HEK293T (cell line): Measurements from ENCODE around the gene PLA1A.
"Not testable (repeated sequence)": the region's sequence is repeated elsewhere in the genome, so short reads cannot be mapped to it uniquely, and the experiment has no call there.

Experiments
- CTCF ChIA-PET: fragments of 350-600 bp; formaldehyde crosslinking; extraction: SDS; loops from one replicate; lab custom pipeline; 2021; ENCODE audit warnings: antibody characterized with exemption, inconsistent platforms; lab: Yijun Ruan, JAX
- POLR2A ChIA-PET: fragments of 350-600 bp; formaldehyde crosslinking; extraction: SDS; loops from one replicate; lab custom pipeline; 2020; ENCODE audit warnings: antibody characterized with exemption, inconsistent platforms; lab: Yijun Ruan, JAX
- DNase-seq: peaks from one replicate; pipeline ENCODE4 v3.0.0; 2012; ENCODE audit warnings: mixed read lengths; ENCODE audit errors: extremely low spot score
- ARNT ChIP-seq: fragments of 450-650 bp; IDR thresholded peaks from 2 replicates; pipeline ENCODE4 v1.6.1; 2017; ENCODE audit warnings: mild to moderate bottlenecking
- BHLHE40 ChIP-seq: fragments of 450-650 bp; IDR thresholded peaks from 2 replicates; pipeline ENCODE4 v1.6.1; 2016; ENCODE audit warnings: mild to moderate bottlenecking, moderate library complexity, borderline replicate concordance
- CTBP1 ChIP-seq: fragments of 450-650 bp; IDR thresholded peaks from 2 replicates; pipeline ENCODE4 v1.6.1; 2016; ENCODE audit warnings: borderline replicate concordance
- ELF4 ChIP-seq: fragments of 450-650 bp; IDR thresholded peaks from 2 replicates; pipeline ENCODE4 v1.6.1; 2017; ENCODE audit warnings: antibody characterized with exemption
- FOXA1 ChIP-seq: fragments of 450-650 bp; IDR thresholded peaks from 2 replicates; pipeline ENCODE4 v1.6.1; 2016; ENCODE audit warnings: mild to moderate bottlenecking
- FOXK2 ChIP-seq: fragments of 450-650 bp; IDR thresholded peaks from 2 replicates; pipeline ENCODE4 v1.6.1; 2016; ENCODE audit warnings: mild to moderate bottlenecking
- FOXM1 ChIP-seq: fragments of 450-650 bp; IDR thresholded peaks from 2 replicates; pipeline ENCODE4 v1.6.1; 2017; ENCODE audit warnings: mild to moderate bottlenecking, borderline replicate concordance
- HDGF ChIP-seq: fragments of 450-650 bp; IDR thresholded peaks from 2 replicates; pipeline ENCODE4 v1.6.1; 2017; ENCODE audit warnings: antibody characterized with exemption, borderline replicate concordance
- L3MBTL2 ChIP-seq: fragments of 450-650 bp; conservative IDR thresholded peaks from 2 replicates; pipeline ENCODE4 v1.6.1; 2016; ENCODE audit warnings: mild to moderate bottlenecking
- LEF1 ChIP-seq: fragments of 450-650 bp; IDR thresholded peaks from 2 replicates; pipeline ENCODE4 v1.6.1; 2017; ENCODE audit warnings: mild to moderate bottlenecking, borderline replicate concordance
- NFRKB ChIP-seq: fragments of 450-650 bp; IDR thresholded peaks from 2 replicates; pipeline ENCODE4 v1.6.1; 2016; ENCODE audit warnings: mild to moderate bottlenecking, moderate library complexity
- PKNOX1 ChIP-seq: fragments of 450-650 bp; IDR thresholded peaks from 2 replicates; pipeline ENCODE4 v1.6.1; 2016
- SP1 ChIP-seq: fragments of 450-650 bp; IDR thresholded peaks from 2 replicates; pipeline ENCODE4 v1.6.1; 2017
- SUZ12 ChIP-seq: fragments of 450-650 bp; IDR thresholded peaks from 2 replicates; pipeline ENCODE4 v1.6.1; 2016; ENCODE audit warnings: mild to moderate bottlenecking
- TARDBP ChIP-seq: fragments of 450-650 bp; IDR thresholded peaks from 2 replicates; pipeline ENCODE4 v1.6.1; 2016
- ZNF384 ChIP-seq: fragments of 450-650 bp; IDR thresholded peaks from 2 replicates; pipeline ENCODE4 v1.6.1; 2016

PLA1A gene

GRCh38 chr3:119559441-119559963 lies 38.2 kb upstream of the PLA1A start, which contains the start of gene CD80:
Gene CD80 (minus strand): TSS chr3:119559614. CDS start chr3:119557728, 1,886 bp downstream.
- POLR2A ChIA-PET, result no interaction called here
- TF ChIP-seq ARNT (no peak), LEF1 (no peak), TARDBP (no peak), ELF4 (no peak), CTBP1 (no peak)
- CTCF ChIA-PET, result interaction anchor here (0.7 kb wide), 1 partner anchor 535 kb away, joined by 4 read pairs; the partner anchor contains the start of gene GSK3B
- peak; percentile 66 for DNase-seq

- DNase-seq, result no peak
- POLR2A ChIA-PET, result no interaction called here
- no peak for TF ChIP-seq HDGF
- TF ChIP-seq ZNF384, result no peak
- no peak for TF ChIP-seq FOXM1
- no peak for TF ChIP-seq LEF1
- no peak for TF ChIP-seq PKNOX1
- no peak for TF ChIP-seq ARNT
- TF ChIP-seq L3MBTL2, result no peak
- TF ChIP-seq BHLHE40, result no peak
- no peak for TF ChIP-seq TARDBP
- TF ChIP-seq FOXK2, result no peak
- no peak for TF ChIP-seq SUZ12
- TF ChIP-seq ELF4, result no peak
- no peak for TF ChIP-seq CTBP1
- CTCF ChIA-PET, result no interaction called here
Measured at GRCh38 chr3:119560160-119560559, 37.5 kb upstream of the PLA1A start.

- POLR2A ChIA-PET, result no interaction called here
- CTCF ChIA-PET, result no interaction called here
- TF ChIP-seq CTBP1, result no peak
- no peak for TF ChIP-seq FOXA1
- TF ChIP-seq L3MBTL2, result no peak
- TF ChIP-seq FOXK2, result no peak
- TF ChIP-seq LEF1, result no peak
- no peak for TF ChIP-seq BHLHE40
- TF ChIP-seq ELF4, result no peak
- TF ChIP-seq SP1, result no peak
- TF ChIP-seq SUZ12, result no peak
- no peak for TF ChIP-seq HDGF
- TF ChIP-seq TARDBP, result no peak
- DNase-seq, result no peak
Measured at GRCh38 chr3:119562307-119562961, 35.3 kb upstream of the PLA1A start.

- POLR2A ChIA-PET, CTCF ChIA-PET, DNase-seq: not testable (repeated sequence)
Measured at GRCh38 chr3:119563334-119563733, 34.4 kb upstream of the PLA1A start.

GRCh38 chr3:119569156-119569555 lies 28.5 kb upstream of the PLA1A start:
- ChIA-PET CTCF (no interaction called here), POLR2A (no interaction called here)
- no peak for DNase-seq
- no peak for TF ChIP-seq L3MBTL2
- TF ChIP-seq ARNT, result no peak
- no peak for TF ChIP-seq SUZ12
- TF ChIP-seq CTBP1, result no peak
- TF ChIP-seq NFRKB, result no peak
- no peak for TF ChIP-seq LEF1
- TF ChIP-seq ELF4, result no peak
- TF ChIP-seq ZNF384, result no peak
- TF ChIP-seq FOXA1, result no peak
- no peak for TF ChIP-seq BHLHE40
- no peak for TF ChIP-seq FOXK2
- no peak for TF ChIP-seq PKNOX1
- no peak for TF ChIP-seq FOXM1
- no peak for TF ChIP-seq TARDBP
- TF ChIP-seq HDGF, result no peak
- TF ChIP-seq SP1, result no peak

- ChIA-PET CTCF (no interaction called here), POLR2A (no interaction called here)
- DNase-seq, result no peak
- TF ChIP-seq NFRKB (no peak), LEF1 (no peak), SP1 (no peak), FOXK2 (no peak), CTBP1 (no peak), PKNOX1 (no peak), SUZ12 (no peak), TARDBP (no peak), L3MBTL2 (no peak), FOXM1 (no peak), BHLHE40 (no peak), HDGF (no peak), ZNF384 (no peak), ARNT (no peak), FOXA1 (no peak), ELF4 (no peak)
Measured at GRCh38 chr3:119570229-119570628, 27.5 kb upstream of the PLA1A start.
